ENCODE measurements around the gene VPS16.
"Not testable (repeated sequence)": the region's sequence is repeated elsewhere in the genome, so short reads cannot be mapped to it uniquely, and the experiment has no call there.

VPS16 gene

GRCh38 chr20:2892376-2892775 lies 51.8 kb downstream of the VPS16 start:
- no peaks in the 10 kb centered on the region for H3K4me1 ChIP-seq (ENCODE audit: control insufficient read depth, insufficient read depth, low read length)
- no peak overlapping the region for H3K9ac ChIP-seq (ENCODE audit: low read depth, low read length)
- H3K9me3 ChIP-seq (ENCODE audit: control insufficient read depth, insufficient read depth, low read length), result no peaks in the 10 kb centered on the region
- H3K27me3 ChIP-seq (ENCODE audit: control insufficient read depth, insufficient read depth, low read length), result no peaks in the 10 kb centered on the region
- H3K36me3 ChIP-seq (ENCODE audit: control insufficient read depth, insufficient read depth, low read length), result no peaks in the 10 kb centered on the region
- no peak overlapping the region for H3K4me3 ChIP-seq (ENCODE audit: low read depth, low read length)

GRCh38 chr20:2894221-2894620 lies 53.7 kb downstream of the VPS16 start:
- Histone ChIP-seq H3K36me3 (ENCODE audit: control insufficient read depth, insufficient read depth, low read length) (no peaks in the 10 kb centered on the region), H3K9ac (ENCODE audit: low read depth, low read length) (no peak overlapping the region), H3K4me1 (ENCODE audit: control insufficient read depth, insufficient read depth, low read length) (no peaks in the 10 kb centered on the region), H3K27me3 (ENCODE audit: control insufficient read depth, insufficient read depth, low read length) (no peaks in the 10 kb centered on the region), H3K9me3 (ENCODE audit: control insufficient read depth, insufficient read depth, low read length) (no peaks in the 10 kb centered on the region), H3K4me3 (ENCODE audit: low read depth, low read length) (no peak overlapping the region)

DNA sequence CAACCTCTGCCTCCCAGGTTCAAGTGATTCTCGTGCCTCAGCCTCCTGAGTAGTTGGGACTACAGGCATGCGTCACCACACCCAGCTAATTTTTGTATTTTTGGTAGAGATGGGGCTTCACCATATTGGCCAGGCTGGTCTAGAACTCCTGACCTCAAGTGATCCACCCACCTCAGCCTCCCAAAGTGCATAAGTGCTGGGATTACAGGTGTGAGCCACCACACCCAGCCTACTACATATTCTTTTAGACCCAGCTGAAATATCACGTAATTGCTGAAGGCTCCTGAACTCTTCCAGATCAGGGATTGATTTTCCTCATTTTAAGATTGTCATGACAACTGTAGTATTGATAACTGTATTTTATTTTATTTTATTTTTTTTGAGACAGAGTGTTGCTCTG lies 54.6 kb downstream of the VPS16 start:
- not testable (repeated sequence) for H3K36me3 ChIP-seq (ENCODE audit: control insufficient read depth, insufficient read depth, low read length); H3K4me1 ChIP-seq (ENCODE audit: control insufficient read depth, insufficient read depth, low read length); H3K9me3 ChIP-seq (ENCODE audit: control insufficient read depth, insufficient read depth, low read length); H3K9ac ChIP-seq (ENCODE audit: low read depth, low read length); H3K27me3 ChIP-seq (ENCODE audit: control insufficient read depth, insufficient read depth, low read length); H3K4me3 ChIP-seq (ENCODE audit: low read depth, low read length)

GRCh38 chr20:2899243-2899642 lies 58.7 kb downstream of the VPS16 start:
- Histone ChIP-seq H3K27me3 (ENCODE audit: control insufficient read depth, insufficient read depth, low read length) (no peaks in the 10 kb centered on the region), H3K9ac (ENCODE audit: low read depth, low read length) (no peak overlapping the region), H3K4me1 (ENCODE audit: control insufficient read depth, insufficient read depth, low read length) (no peaks in the 10 kb centered on the region), H3K4me3 (ENCODE audit: low read depth, low read length) (no peak overlapping the region), H3K36me3 (ENCODE audit: control insufficient read depth, insufficient read depth, low read length) (no peaks in the 10 kb centered on the region), H3K9me3 (ENCODE audit: control insufficient read depth, insufficient read depth, low read length) (no peaks in the 10 kb centered on the region)

DNA sequence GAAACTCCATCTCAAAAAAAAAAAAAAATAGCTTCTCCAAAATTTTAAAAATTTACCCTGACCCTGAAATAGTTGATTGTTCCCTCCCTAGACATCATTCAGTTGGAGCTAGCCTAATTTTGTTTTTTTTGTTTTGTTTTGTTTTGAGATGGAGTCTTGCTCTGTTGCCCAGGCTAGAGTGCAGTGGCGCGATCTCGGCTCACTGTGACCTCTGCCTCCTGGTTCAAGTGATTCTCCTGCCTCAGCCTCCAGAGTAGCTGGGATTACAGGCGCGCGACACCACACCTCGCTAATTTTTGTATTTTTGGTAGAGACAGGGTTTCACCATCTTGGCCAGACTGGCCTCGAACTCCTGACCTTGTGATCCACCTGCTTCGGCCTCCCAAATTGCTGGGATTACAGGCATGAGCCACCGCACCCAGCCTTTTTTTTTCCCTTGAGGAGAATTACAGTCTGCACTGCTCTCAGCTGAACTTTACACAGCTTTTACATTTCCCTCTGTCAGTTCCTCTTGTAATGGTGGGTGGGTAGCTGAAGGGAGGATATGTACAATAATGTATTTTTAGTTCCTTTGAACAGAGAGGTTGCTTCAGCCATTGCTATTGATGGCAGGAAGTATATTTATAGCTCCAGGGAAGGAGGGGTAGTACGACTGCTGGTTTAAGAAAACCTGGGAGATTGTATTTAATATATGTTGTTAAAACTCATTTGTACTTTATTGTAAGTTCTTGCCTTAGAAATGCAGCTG lies 60.5 kb downstream of the VPS16 start:
- Histone ChIP-seq H3K4me3 (ENCODE audit: low read depth, low read length) (no peak overlapping the region), H3K27me3 (ENCODE audit: control insufficient read depth, insufficient read depth, low read length) (no peaks in the 10 kb centered on the region), H3K9me3 (ENCODE audit: control insufficient read depth, insufficient read depth, low read length) (no peaks in the 10 kb centered on the region), H3K4me1 (ENCODE audit: control insufficient read depth, insufficient read depth, low read length) (no peaks in the 10 kb centered on the region), H3K36me3 (ENCODE audit: control insufficient read depth, insufficient read depth, low read length) (no peaks in the 10 kb centered on the region), H3K9ac (ENCODE audit: low read depth, low read length) (no peak overlapping the region)

- Histone ChIP-seq H3K9ac (ENCODE audit: low read depth, low read length) (no peak overlapping the region), H3K36me3 (ENCODE audit: control insufficient read depth, insufficient read depth, low read length) (no peaks in the 10 kb centered on the region), H3K27me3 (ENCODE audit: control insufficient read depth, insufficient read depth, low read length) (no peaks in the 10 kb centered on the region), H3K4me3 (ENCODE audit: low read depth, low read length) (no peak overlapping the region), H3K9me3 (ENCODE audit: control insufficient read depth, insufficient read depth, low read length) (no peaks in the 10 kb centered on the region), H3K4me1 (ENCODE audit: control insufficient read depth, insufficient read depth, low read length) (no peaks in the 10 kb centered on the region)
Observed at GRCh38 chr20:2902291-2902690, 61.7 kb downstream of the VPS16 start.

GRCh38 chr20:2902818-2903217 lies 62.3 kb downstream of the VPS16 start:
- no peaks in the 10 kb centered on the region for H3K9me3 ChIP-seq (ENCODE audit: control insufficient read depth, insufficient read depth, low read length)
- no peak overlapping the region for H3K9ac ChIP-seq (ENCODE audit: low read depth, low read length)
- H3K4me3 ChIP-seq (ENCODE audit: low read depth, low read length), result no peak overlapping the region
- no peaks in the 10 kb centered on the region for H3K36me3 ChIP-seq (ENCODE audit: control insufficient read depth, insufficient read depth, low read length)
- H3K27me3 ChIP-seq (ENCODE audit: control insufficient read depth, insufficient read depth, low read length), result no peaks in the 10 kb centered on the region
- no peaks in the 10 kb centered on the region for H3K4me1 ChIP-seq (ENCODE audit: control insufficient read depth, insufficient read depth, low read length)

GRCh38 chr20:2903686-2904085 lies 63.1 kb downstream of the VPS16 start:
- Histone ChIP-seq H3K4me3 (ENCODE audit: low read depth, low read length) (no peak overlapping the region), H3K27me3 (ENCODE audit: control insufficient read depth, insufficient read depth, low read length) (no peaks in the 10 kb centered on the region), H3K9me3 (ENCODE audit: control insufficient read depth, insufficient read depth, low read length) (no peaks in the 10 kb centered on the region), H3K4me1 (ENCODE audit: control insufficient read depth, insufficient read depth, low read length) (no peaks in the 10 kb centered on the region), H3K9ac (ENCODE audit: low read depth, low read length) (no peak overlapping the region), H3K36me3 (ENCODE audit: control insufficient read depth, insufficient read depth, low read length) (no peaks in the 10 kb centered on the region)

DNA sequence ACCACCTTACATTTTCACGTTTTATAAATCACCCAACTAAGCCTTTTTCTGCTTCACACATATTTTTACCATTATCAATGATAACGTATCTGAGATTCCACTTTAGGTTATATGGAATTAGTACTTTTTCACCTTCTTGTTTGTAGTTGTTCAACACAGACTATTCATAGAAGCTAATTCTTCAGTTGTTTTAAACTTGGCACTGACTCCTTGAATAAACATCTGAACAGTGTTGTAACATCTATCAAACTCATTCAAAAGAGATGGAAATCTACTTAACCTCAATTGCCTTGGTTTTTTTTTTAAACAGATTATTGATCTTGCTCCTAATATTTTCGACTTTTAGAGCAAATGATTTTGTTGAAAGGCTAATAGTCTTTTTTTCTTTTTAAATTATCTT lies 67.0 kb downstream of the VPS16 start:
- H3K27me3 ChIP-seq (ENCODE audit: control insufficient read depth, insufficient read depth, low read length), result no peaks in the 10 kb centered on the region
- no peaks in the 10 kb centered on the region for H3K9me3 ChIP-seq (ENCODE audit: control insufficient read depth, insufficient read depth, low read length)
- H3K36me3 ChIP-seq (ENCODE audit: control insufficient read depth, insufficient read depth, low read length), result no peaks in the 10 kb centered on the region
- no peak overlapping the region for H3K4me3 ChIP-seq (ENCODE audit: low read depth, low read length)
- peaks cover 3% of the 10 kb centered on the region for H3K4me1 ChIP-seq (ENCODE audit: control insufficient read depth, insufficient read depth, low read length)
- H3K9ac ChIP-seq (ENCODE audit: low read depth, low read length), result no peak overlapping the region

DNA sequence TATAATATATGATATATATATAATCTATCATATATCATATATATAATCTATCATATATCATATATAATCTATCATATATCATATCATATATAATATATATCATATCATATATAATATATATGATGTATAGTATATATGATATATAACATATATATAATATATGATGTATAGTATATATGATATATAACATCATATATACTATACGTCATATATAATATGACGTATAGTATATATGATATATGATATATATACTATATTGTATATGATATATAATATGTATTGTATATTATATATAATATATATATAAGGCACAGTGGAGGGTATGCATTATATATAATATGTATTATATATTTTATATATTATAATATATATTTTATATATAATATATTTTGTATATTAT lies 69.4 kb downstream of the VPS16 start:
- Histone ChIP-seq H3K4me3 (ENCODE audit: low read depth, low read length) (no peak overlapping the region), H3K9me3 (ENCODE audit: control insufficient read depth, insufficient read depth, low read length) (no peaks in the 10 kb centered on the region)

DNA sequence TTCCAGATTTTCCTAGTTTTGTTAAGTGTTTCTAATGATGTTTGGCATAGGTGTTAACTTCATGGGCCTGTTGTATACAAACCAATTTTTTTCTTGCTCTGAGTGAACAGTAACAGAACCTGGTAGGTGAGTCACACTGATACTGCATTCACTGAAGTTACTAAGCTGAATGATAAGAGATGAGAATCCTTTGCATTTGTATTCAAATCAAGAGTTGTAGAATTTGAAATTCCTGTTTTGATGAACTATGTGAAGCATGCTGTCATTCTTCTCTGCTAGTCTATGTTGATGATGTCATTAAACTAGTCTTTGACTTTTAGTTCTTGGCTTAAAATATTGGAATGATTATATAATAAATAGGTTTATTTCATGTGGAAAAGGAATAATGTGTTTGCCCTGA lies 70.7 kb downstream of the VPS16 start:
- H3K27me3 ChIP-seq (ENCODE audit: control insufficient read depth, insufficient read depth, low read length), result no peaks in the 10 kb centered on the region
- H3K9me3 ChIP-seq (ENCODE audit: control insufficient read depth, insufficient read depth, low read length), result no peaks in the 10 kb centered on the region
- H3K9ac ChIP-seq (ENCODE audit: low read depth, low read length), result no peak overlapping the region
- H3K4me3 ChIP-seq (ENCODE audit: low read depth, low read length), result no peak overlapping the region
- H3K36me3 ChIP-seq (ENCODE audit: control insufficient read depth, insufficient read depth, low read length), result no peaks in the 10 kb centered on the region
- H3K4me1 ChIP-seq (ENCODE audit: control insufficient read depth, insufficient read depth, low read length), result peaks cover 3% of the 10 kb centered on the region

More for the DNA sequence above, 69.4 kb downstream of the VPS16 start:
- H3K27me3 ChIP-seq (ENCODE audit: control insufficient read depth, insufficient read depth, low read length), result no peaks in the 10 kb centered on the region
- no peaks in the 10 kb centered on the region for H3K36me3 ChIP-seq (ENCODE audit: control insufficient read depth, insufficient read depth, low read length)
- no peak overlapping the region for H3K9ac ChIP-seq (ENCODE audit: low read depth, low read length)
- H3K4me1 ChIP-seq (ENCODE audit: control insufficient read depth, insufficient read depth, low read length), result peaks cover 3% of the 10 kb centered on the region

GRCh38 chr20:2914160-2914559 lies 73.6 kb downstream of the VPS16 start:
- no peaks in the 10 kb centered on the region for H3K27me3 ChIP-seq (ENCODE audit: control insufficient read depth, insufficient read depth, low read length)
- peaks cover 3% of the 10 kb centered on the region for H3K4me1 ChIP-seq (ENCODE audit: control insufficient read depth, insufficient read depth, low read length)
- no peak overlapping the region for H3K9ac ChIP-seq (ENCODE audit: low read depth, low read length)
- H3K9me3 ChIP-seq (ENCODE audit: control insufficient read depth, insufficient read depth, low read length), result no peaks in the 10 kb centered on the region
- no peaks in the 10 kb centered on the region for H3K36me3 ChIP-seq (ENCODE audit: control insufficient read depth, insufficient read depth, low read length)
- H3K4me3 ChIP-seq (ENCODE audit: low read depth, low read length), result no peak overlapping the region
